Gastroesophageal sphincter (tissue), 4 donors: ENCODE measurements around the gene GARS1. TPM values are rescaled to one million over a fixed set of nuclear protein-coding genes. Genes with fewer than 3 reads are reported as not detected.

Experiments used
- ATAC-seq: fragments of 150-250 bp; one replicate; pipeline ENCODE4 v1.9.1; 2016; ENCODE audit warnings: mild to moderate bottlenecking, moderate library complexity
- H3K27ac ChIP-seq, 4 donors: fragments of 200-600 bp; sonication (generic) in 3 of 4; 1 replicate in 3 of 4; 2 replicates in 1 of 4; pipeline ENCODE4 v1.5.1; 2016 to 2019
- H3K27me3 ChIP-seq: fragments of 200-600 bp; sonication (generic); one replicate; pipeline ENCODE4 v1.5.1; 2019
- H3K36me3 ChIP-seq, 2 donors: fragments of 200-600 bp; sonication (generic); one replicate each; pipeline ENCODE4 v1.5.1; 2019; ENCODE audit warnings: control low read depth in 1 of 2
- H3K4me1 ChIP-seq, 3 donors: fragments of 200-600 bp; sonication (generic); 1 replicate in 2 of 3; 2 replicates in 1 of 3; pipeline ENCODE4 v1.5.1; 2016 to 2019; ENCODE audit warnings: control low read depth in 2 of 3
- H3K4me3 ChIP-seq, 2 donors: fragments of 200-600 bp; sonication (generic); one replicate each; pipeline ENCODE4 v1.5.1; 2019; ENCODE audit warnings: mild to moderate bottlenecking in 1 of 2, moderate library complexity in 1 of 2
- H3K9me3 ChIP-seq, 3 donors: fragments of 200-600 bp; sonication (generic); one replicate each; pipeline ENCODE4 v1.5.1; 2017 to 2019; ENCODE audit warnings: control low read depth in 2 of 3
- CTCF ChIP-seq, 4 experiments: fragments of 200-600 bp in 2 of 4; fragments of 450-650 bp in 2 of 4; sonication (generic) in 1 of 4; IDR thresholded peaks; one replicate each; pipeline ENCODE4 v1.5.1; 2017 to 2019; ENCODE audit warnings: antibody characterized with exemption in 4 of 4, mild to moderate bottlenecking in 2 of 4, moderate library complexity in 2 of 4
- EP300 ChIP-seq: sonication (generic); formaldehyde crosslinking; IDR thresholded peaks from one replicate; pipeline ENCODE4 v1.6.1; 2017; ENCODE audit warnings: antibody characterized with exemption, mild to moderate bottlenecking
- POLR2A ChIP-seq, 2 donors: fragments of 450-650 bp; IDR thresholded peaks; one replicate each; pipeline ENCODE4 v1.6.1; 2017; ENCODE audit warnings: antibody characterized with exemption in 2 of 2, mild to moderate bottlenecking in 2 of 2, moderate library complexity in 1 of 2
- POLR2AphosphoS5 ChIP-seq: sonication (generic); formaldehyde crosslinking; IDR thresholded peaks from one replicate; pipeline ENCODE4 v1.6.1; 2017; ENCODE audit warnings: antibody characterized with exemption
- WGBS, 2 donors: methylation state at CpG; one replicate each; pipeline ENCODE4 v1.1.5; 2018; ENCODE audit warnings: low coverage in 1 of 2; 5-methylcytosine and 5-hydroxymethylcytosine counted together
- total RNA-seq, 4 donors: library from RNA; depleted of rRNA; stranded (reverse); fragments of >200 nt; gene quantifications; one replicate each; pipeline ENCODE4 v1.1.0, GENCODE V29; 2016

The GARS1 gene
- total RNA-seq, 4 donors from 2014 or later, result 44.7 to 81.9 (median 49.7) TPM

GRCh38 chr7:30556840-30557239 is 37.8 kb upstream of the GARS1 start:
- no peaks in the 10 kb centered on the region for H3K9me3 ChIP-seq
- H3K27ac ChIP-seq, result no peak overlapping the region
- peaks cover 0 to 40% of the 10 kb centered on the region in 2 donors for H3K36me3 ChIP-seq
- no peaks in the 10 kb centered on the region for H3K27me3 ChIP-seq
- H3K4me1 ChIP-seq, result peaks cover 0 to 7% (median 0%) of the 10 kb centered on the region in 3 donors
- 68 to 78% methylated on average over 5 to 6 of the region's 6 CpGs for WGBS, 2 donors
- no peak for TF ChIP-seq EP300
- TF ChIP-seq POLR2A (IDR thresholded peaks at IDR 0.05), result no peak
- no peak for TF ChIP-seq POLR2AphosphoS5
- TF ChIP-seq CTCF (IDR thresholded peaks at IDR 0.05), result no peak
- H3K4me3 ChIP-seq, result no peak overlapping the region
- no peak for ATAC-seq

GRCh38 chr7:30557245-30557644 is 37.4 kb upstream of the GARS1 start:
- no peak for ATAC-seq
- TF ChIP-seq POLR2A (IDR thresholded peaks at IDR 0.05) (no peak), CTCF (IDR thresholded peaks at IDR 0.05) (no peak), POLR2AphosphoS5 (no peak), EP300 (no peak)
- Histone ChIP-seq H3K4me1 (peaks cover 0 to 11% (median 0%) of the 10 kb centered on the region in 3 donors), H3K4me3 (no peak overlapping the region), H3K27me3 (no peaks in the 10 kb centered on the region), H3K36me3 (peaks cover 0 to 44% of the 10 kb centered on the region in 2 donors), H3K27ac (no peak overlapping the region), H3K9me3 (no peaks in the 10 kb centered on the region)
- 80% methylated on average over 1 of the region's 1 CpG; no CpG with 5 or more reads in 1 of the 2 donors for WGBS, 2 donors

- TF ChIP-seq EP300 (no peak), POLR2AphosphoS5 (no peak), POLR2A (IDR thresholded peaks at IDR 0.05) (no peak), CTCF (IDR thresholded peaks at IDR 0.05) (no peak)
- peaks cover 0 to 57% of the 10 kb centered on the region in 2 donors for H3K36me3 ChIP-seq
- 40 to 72% methylated on average over 2 to 3 of the region's 5 CpGs for WGBS, 2 donors
Observed at GRCh38 chr7:30559611-30560010, 35.1 kb upstream of the GARS1 start.

GRCh38 chr7:30561389-30561788 is 33.3 kb upstream of the GARS1 start:
- 68 to 80% methylated on average over 1 to 5 of the region's 6 CpGs for WGBS, 2 donors
- Histone ChIP-seq H3K9me3 (no peaks in the 10 kb centered on the region), H3K27me3 (no peaks in the 10 kb centered on the region), H3K4me3 (no peak overlapping the region), H3K36me3 (peaks cover 0 to 73% of the 10 kb centered on the region in 2 donors), H3K4me1 (peaks cover 0 to 30% (median 0%) of the 10 kb centered on the region in 3 donors), H3K27ac (no peak overlapping the region)
- TF ChIP-seq POLR2AphosphoS5 (no peak), POLR2A (IDR thresholded peaks at IDR 0.05) (no peak), EP300 (no peak), CTCF (IDR thresholded peaks at IDR 0.05) (no peak)
- ATAC-seq, result no peak

More at GRCh38 chr7:30559611-30560010, 35.1 kb upstream of the GARS1 start:
- H3K4me1 ChIP-seq, result peaks cover 0 to 29% (median 0%) of the 10 kb centered on the region in 3 donors
- no peak overlapping the region for H3K4me3 ChIP-seq
- no peaks in the 10 kb centered on the region for H3K9me3 ChIP-seq
- H3K27ac ChIP-seq, result no peak overlapping the region
- ATAC-seq, result no peak
- no peaks in the 10 kb centered on the region for H3K27me3 ChIP-seq

- no peak overlapping the region for H3K4me3 ChIP-seq
- H3K36me3 ChIP-seq, result peaks cover 0 to 82% of the 10 kb centered on the region in 2 donors
- no peak overlapping the region for H3K27ac ChIP-seq
- no peak for ATAC-seq
- TF ChIP-seq CTCF (IDR thresholded peaks at IDR 0.05) (no peak), POLR2A (IDR thresholded peaks at IDR 0.05) (no peak), POLR2AphosphoS5 (no peak), EP300 (no peak)
- no peaks in the 10 kb centered on the region for H3K9me3 ChIP-seq
- no peaks in the 10 kb centered on the region for H3K27me3 ChIP-seq
- peaks cover 0 to 30% (median 0%) of the 10 kb centered on the region in 3 donors for H3K4me1 ChIP-seq
- WGBS, 2 donors, result 36 to 46% methylated on average over 4 to 6 of the region's 6 CpGs
Observed at GRCh38 chr7:30562498-30562897, 32.2 kb upstream of the GARS1 start.
